Stimulated activated naive CD4-positive, alpha-beta T cell (primary cell): ENCODE results near the gene CISTR.

Experiments used
- DNase-seq, 6 experiments: peaks; one replicate each; lab custom pipeline; 2025; lab: John Stamatoyannopoulos, UW

The CISTR gene

GRCh38 chr12:53743266-53744129 is 8.3 kb downstream of the CISTR start:
- peak; percentile 32 to 79 (median 54) for DNase-seq

- no peak for DNase-seq
Observed at GRCh38 chr12:53740130-53740491, 11.7 kb downstream of the CISTR start.

DNA sequence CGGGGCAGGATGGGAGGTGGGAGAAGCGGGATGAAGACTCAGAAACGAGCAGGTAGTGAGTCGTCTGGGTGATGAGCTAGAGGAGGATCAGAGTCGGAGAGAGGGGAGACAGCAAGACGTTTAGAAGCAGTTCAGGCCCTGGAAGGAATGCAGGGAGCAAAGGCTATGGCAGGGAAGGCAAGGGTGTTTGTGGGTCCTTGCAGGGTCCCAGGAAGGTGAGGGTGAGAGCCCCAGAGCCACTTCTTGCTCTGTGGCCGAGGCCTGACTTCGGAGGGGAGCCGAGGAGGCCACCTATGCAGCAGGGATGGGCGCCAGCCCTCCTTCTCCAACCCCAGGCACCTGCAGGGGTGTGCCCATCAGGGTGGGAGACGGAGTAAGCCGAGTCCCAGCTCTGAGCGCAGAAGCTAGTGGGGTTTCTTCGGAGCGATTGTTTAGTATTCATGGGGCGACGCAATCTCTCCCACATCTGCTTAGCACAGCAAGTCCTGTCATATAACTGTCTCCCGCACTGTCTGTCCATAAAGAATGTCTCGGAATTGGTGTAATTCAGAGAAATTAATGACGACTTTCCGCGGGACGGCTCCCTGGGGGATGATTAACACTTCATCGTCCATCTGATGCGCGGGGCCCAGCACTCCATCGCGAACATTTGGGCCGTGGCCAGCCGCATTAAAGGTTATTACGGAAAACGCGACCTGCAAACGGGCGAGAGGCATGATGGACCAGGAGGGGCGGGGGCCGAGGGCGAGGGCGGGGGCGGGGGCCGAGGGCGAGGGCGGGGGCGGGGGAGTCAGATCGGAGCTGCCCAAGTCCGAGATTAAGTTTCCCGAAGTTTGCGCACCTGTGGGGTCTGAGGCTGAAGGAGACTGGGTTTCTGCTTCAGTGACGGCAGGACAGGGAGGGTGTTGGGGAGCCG is 12.3 kb downstream of the CISTR start:
- DNase-seq: peak in 1 of 6 experiments; percentile 40

DNA sequence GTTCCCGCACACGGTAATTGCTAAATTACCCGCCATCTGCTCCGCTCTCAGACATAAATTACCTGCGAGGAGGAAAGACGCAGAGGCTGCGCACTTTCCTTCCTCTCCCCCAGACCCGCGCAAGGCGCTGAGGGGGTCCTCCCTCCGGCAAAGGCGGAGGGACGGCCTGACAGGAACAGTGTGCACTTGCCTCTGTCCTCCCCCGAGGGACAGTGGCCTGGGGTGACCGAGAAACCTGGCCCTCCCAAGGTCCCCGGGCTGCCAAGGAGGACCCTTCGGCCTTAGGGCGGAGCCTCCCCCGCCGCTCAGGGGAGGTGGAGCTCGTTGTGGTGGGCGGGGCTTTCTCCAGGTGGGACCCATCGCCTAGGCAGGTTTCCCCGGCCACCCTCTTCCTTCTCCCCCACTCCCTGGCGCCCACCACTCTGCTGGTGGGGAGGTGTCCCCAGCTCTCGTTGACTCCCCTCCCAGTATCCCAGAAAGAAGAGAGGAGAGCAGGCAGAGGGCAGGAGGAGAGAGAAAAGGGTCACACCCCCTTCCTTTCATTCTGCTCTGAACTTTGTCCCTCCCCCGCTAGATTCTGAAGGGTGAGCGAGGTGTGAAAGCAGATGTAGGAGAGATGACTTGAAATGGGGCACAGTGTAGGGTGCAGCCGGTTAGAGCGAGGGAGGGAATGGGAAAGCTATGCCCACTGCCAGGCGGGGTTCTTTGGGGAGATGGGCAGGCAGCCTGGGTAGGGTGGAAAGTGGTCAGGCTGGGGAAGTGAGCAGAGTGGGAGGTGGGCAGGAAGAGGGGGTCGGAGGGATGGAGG is 13.2 kb downstream of the CISTR start:
- DNase-seq: peak; percentile 21 to 65 (median 60)

DNA sequence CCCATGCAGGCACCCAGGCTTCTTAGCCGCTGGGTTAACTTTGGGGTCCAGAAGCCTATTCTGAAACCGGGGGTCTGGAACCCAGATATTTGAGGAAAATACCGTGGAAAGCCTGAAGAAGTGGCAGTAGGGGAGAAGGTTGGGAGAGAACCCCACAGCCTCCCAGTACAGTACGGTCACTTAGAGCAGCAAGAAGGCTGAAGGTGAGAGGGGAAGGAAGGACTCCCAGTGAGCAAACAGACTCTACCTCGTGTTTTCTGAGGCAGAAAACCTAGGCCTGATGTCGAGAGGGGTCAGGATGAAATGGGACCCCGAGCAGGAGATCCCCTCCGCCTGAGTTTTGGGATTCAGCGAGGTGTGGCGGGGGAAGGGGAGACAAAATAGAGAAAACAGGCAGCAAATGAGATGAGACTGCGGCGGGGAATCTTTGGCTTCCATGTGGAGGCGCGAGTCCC is 13.8 kb downstream of the CISTR start:
- no peak for DNase-seq

- DNase-seq: no peak
Observed at GRCh38 chr12:53737093-53737808, 14.5 kb downstream of the CISTR start.

DNA sequence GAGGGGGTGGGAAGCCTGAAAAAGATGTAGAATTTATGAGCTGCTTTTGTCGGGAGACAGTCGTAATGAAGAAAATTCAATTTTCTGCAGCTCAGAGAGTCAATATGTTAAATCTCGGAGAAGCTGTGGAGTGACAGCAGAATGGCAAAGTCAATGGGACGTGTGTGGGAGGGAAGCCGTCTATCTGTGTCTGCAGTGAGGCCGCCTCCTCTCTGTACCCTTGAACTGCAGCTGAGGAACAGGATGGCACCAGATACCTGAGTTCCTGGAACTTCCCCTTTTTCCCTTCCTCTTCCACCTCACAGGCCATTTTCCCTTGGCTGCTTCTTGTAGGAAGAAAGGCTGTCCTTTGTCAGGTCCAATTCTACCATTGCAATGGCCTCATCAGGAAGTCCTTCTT is 15.2 kb downstream of the CISTR start:
- no peak for DNase-seq

DNA sequence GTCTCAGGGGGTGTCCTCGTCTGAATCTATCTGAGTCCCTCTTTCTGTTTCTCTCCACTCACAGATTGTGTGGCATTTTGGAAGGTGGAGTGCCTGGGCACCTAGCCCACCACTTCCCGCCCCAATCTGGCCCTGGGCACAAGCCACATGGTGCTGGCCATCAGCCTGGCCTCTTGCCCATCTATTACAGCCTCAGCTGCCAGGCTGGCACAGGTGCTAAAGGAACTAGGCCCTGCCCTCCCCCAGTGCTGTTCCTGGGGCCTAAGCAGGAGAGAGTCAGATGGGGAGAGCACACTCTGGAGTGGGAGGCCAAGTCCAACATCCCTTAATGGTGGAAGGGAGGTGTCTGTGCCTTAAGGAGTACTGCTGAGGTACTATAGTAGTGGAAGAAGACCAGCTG is 16.2 kb downstream of the CISTR start:
- DNase-seq: no peak

DNA sequence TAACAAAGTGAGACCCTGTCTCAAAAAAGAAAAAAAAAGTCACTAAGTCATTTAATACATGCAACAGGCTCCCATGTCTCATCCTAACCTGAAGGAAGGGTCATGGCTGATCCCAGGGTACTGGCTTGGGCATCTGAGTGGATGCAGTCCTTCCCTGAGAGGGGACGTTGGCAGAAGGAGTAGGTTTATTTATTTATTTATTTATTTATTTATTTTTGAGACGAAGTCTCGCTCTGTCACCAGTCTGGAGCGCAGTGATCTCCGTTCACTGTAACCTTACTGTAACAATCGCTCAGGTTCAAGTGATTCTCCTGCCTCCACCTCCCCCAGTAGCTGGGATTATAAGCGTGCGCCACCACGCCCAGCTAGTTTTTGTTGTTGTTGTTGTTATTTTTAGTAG is 17.4 kb downstream of the CISTR start:
- DNase-seq: no peak

GRCh38 chr12:53733807-53734200 is 18.0 kb downstream of the CISTR start:
- peak in 2 of 6 experiments; percentile 7 to 24 for DNase-seq

GRCh38 chr12:53733051-53733806 is 18.6 kb downstream of the CISTR start:
- DNase-seq: no peak

GRCh38 chr12:53729644-53730043 is 22.1 kb downstream of the CISTR start:
- DNase-seq: no peak

DNA sequence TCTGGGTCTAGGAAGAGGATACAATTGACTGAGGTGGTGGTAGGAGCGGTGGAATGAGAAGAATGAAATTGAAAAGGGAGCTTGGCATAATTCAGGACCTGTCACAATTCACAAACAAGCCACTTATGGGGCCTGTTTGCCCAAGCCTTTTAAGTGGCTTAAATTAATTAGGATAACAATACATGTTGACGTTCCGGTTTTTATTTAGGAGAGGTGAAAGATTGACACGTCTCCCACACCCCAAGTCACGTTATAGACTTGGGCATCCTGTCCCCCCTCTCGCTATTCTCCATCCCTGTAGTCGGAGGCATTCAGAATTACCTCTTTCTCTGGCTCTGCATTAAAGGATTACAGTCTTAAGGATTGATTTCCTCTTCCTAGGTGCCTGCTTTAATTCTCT is 23.6 kb downstream of the CISTR start:
- no peak for DNase-seq

- peak; percentile 89 to 97 (median 94) for DNase-seq
Observed at GRCh38 chr12:53727310-53728041, 24.3 kb downstream of the CISTR start, which contains the start of gene CALCOCO1. TSS of gene CALCOCO1 (minus strand) at chr12:53727452. CDS start at chr12:53725242, 2,210 bp downstream.

GRCh38 chr12:53726946-53727309 is 24.9 kb downstream of the CISTR start:
- no peak for DNase-seq

- DNase-seq: no peak
Observed at GRCh38 chr12:53726341-53726740, 25.4 kb downstream of the CISTR start.

DNA sequence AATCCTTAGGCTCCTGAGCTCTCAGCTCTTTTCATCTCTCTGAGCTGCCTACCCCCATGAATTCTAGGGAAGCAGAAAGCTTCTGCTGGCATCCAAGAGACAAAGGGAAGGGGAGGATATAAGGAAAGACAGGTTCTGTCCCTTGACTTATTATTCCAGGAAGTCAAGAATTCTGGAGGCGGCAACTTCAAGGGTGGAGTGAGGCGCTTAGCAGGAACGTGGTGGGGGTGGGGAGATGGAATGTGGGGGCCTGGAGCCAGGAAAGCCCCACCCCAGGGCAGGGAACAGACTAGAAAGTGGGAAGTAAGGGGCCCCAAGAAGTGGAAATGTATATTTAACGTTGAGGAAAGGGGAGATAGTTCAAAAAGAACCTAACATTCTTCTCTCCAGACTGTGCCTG is 26.0 kb downstream of the CISTR start:
- DNase-seq: no peak

DNA sequence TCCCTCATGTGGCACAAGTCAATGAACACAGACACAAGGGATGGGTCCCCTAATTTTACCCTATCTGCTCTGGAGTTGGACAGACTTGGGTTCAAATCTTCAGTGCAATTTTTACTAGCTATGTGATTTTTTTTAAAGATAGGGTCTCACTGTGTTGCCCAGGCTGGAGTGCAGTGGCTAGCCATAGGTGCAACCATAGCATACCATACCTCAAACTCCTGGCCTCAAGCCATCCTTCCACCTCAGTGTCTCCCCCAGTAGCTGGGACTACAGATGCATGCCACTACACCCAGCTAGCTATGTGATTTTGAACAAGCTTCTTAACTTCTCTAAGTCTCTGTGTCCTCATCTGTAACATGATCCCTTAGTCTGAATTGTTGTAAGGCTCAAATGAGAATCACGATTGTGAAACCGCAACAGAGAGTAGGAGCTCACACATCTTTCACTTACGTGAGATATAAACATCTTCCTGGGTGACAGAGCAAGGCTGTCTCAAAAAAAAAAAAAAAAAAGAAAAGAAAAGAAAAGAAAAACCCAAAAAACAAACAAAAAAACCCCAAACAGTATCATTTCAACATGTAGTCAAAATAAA is 29.2 kb downstream of the CISTR start:
- no peak for DNase-seq

- no peak for DNase-seq
Observed at GRCh38 chr12:53720946-53721345, 30.8 kb downstream of the CISTR start.
